Stimulated activated effector memory CD8-positive, alpha-beta T cell treated with anti-CD3 and anti-CD28 coated beads, Interleukin-12 subunit alpha, Interleukin-12 subunit beta, amount 100 ng/mL, for 72 hours (primary cell): ENCODE measurements around the gene VEGFB.

Experiments used
- ATAC-seq: fragments of 150-1000 bp; cut with Tn5 transposase; 2 replicates; pipeline ENCODE4 v1.10.0; 2021
- DNase-seq, 2 donors: peaks; one replicate each; pipeline ENCODE4 v3.0.0; 2021 to 2022; ENCODE audit warnings: low spot score in 2 of 2
- H3K27ac Mint-ChIP-seq: one replicate; pipeline ENCODE4 v1.8.0; 2022; ENCODE audit warnings: mild to moderate bottlenecking, mixed read lengths
- H3K36me3 Mint-ChIP-seq: one replicate; pipeline ENCODE4 v1.8.0; 2022; ENCODE audit warnings: mild to moderate bottlenecking, mixed read lengths
- H3K4me1 Mint-ChIP-seq: one replicate; pipeline ENCODE4 v1.8.0; 2022; ENCODE audit warnings: mixed read lengths
- H3K4me3 Mint-ChIP-seq: one replicate; pipeline ENCODE4 v1.8.0; 2022; ENCODE audit warnings: mild to moderate bottlenecking, mixed read lengths
- H3K9me3 Mint-ChIP-seq: one replicate; pipeline ENCODE4 v1.8.0; 2022; ENCODE audit warnings: mixed read lengths

Gene VEGFB

DNA sequence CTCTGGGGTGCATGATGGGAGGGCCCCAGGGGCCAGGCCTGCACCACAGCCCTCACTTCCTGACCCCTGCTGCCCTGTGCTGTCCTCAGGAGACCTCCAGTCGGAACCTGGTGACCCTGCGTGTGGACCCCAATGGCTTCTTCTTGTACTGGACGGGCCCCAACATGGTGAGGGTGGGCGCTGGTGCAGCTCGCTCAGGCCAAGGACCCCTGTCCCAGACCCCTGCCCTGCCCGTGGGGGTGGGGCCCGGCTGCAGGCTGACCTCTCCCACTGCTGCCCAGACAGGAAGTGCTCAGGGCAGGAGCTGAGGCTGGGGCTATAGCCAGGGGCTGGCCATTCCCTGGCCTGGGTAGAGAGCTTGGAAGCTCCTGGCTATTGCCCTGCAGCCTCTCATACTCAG is 19.9 kb downstream of the VEGFB start:
- Mint-ChIP-seq H3K9me3 (no peaks in the 10 kb centered on the region), H3K27ac (peak overlapping the region; percentile 70), H3K4me3 (no peak overlapping the region), H3K36me3 (peaks cover 29% of the 10 kb centered on the region), H3K4me1 (peaks cover 24% of the 10 kb centered on the region)
- DNase-seq: no peak
- no peak for ATAC-seq

DNA sequence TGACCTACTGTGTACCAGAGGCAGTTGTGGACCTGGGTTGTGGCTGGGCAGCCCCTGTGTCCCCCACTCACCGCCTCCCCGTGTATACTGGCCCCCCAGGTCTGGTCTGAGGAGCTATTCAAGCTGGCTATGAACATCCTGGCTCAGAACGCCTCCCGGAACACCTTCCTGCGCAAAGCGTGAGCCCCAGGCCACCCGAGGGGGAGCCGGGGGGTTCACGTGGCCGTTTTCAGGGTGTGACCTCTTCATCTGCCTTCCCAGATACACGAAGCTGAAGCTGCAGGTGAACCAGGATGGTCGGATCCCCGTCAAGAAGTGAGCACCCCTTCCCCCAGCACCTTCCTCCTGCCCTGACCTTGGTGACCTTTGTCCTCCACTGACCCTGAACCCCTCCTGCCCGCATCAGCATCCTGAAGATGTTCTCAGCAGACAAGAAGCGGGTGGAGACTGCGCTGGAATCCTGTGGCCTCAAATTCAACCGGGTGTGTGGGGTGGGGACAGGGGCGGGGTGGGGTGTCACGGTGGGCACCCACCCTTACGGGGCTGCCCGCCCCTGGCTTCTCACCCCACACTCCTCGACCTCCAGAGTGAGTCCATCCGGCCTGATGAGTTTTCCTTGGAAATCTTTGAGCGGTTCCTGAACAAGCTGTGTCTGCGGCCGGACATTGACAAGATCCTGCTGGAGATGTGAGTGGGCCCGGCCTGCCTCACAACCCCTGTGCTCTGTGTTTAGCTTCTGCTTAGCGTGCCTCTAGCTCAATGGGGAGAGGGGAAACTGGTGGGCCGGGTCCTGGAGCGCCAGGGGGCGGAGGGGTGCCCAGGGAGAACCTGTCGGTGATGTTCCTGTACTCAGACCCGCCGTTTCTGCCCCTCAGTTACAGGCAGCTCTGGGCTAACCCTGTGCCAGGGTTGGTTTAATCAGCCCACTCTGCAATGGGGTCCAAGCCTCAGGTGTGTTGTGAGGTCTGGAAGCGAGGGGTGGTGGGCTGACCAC is 21.0 kb downstream of the VEGFB start:
- no peak for ATAC-seq
- peaks cover 40% of the 10 kb centered on the region for H3K36me3 Mint-ChIP-seq

DNA sequence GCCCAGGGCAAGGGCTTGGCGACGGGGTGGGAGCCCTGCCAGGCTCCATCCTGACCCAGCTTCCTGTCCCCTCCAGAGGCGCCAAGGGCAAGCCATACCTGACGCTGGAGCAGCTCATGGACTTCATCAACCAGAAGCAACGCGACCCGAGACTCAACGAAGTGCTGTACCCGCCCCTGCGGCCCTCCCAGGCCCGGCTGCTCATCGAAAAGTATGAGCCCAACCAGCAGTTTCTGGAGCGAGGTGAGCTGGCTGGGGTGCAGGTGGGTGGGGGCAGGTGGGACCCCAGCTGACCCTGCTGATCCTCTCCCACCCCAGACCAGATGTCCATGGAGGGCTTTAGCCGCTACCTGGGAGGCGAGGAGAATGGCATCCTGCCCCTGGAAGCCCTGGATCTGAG is 21.9 kb downstream of the VEGFB start:
- Mint-ChIP-seq H3K4me3 (no peak overlapping the region), H3K9me3 (no peaks in the 10 kb centered on the region), H3K27ac (no peak overlapping the region), H3K36me3 (peaks cover 47% of the 10 kb centered on the region), H3K4me1 (peaks cover 30% of the 10 kb centered on the region)
- DNase-seq (no peak), ATAC-seq (no peak)

More for the DNA sequence above, 21.0 kb downstream of the VEGFB start:
- Mint-ChIP-seq H3K4me1 (peaks cover 34% of the 10 kb centered on the region), H3K4me3 (no peak overlapping the region), H3K9me3 (no peaks in the 10 kb centered on the region), H3K27ac (no peak overlapping the region)
- no peak for DNase-seq

DNA sequence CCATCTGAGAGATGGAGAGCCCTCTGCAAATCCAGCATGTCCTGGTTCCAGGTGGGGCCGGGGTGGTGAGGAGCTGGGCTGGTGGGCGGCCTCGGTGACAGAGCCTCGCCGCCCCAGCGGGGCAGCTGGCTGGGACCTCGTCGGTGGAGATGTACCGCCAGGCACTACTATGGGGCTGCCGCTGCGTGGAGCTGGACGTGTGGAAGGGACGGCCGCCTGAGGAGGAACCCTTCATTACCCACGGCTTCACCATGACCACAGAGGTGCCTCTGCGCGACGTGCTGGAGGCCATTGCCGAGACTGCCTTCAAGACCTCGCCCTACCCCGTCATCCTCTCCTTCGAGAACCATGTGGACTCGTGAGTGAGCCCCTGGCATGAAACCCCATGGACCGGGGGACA is 24.0 kb downstream of the VEGFB start:
- H3K4me3 Mint-ChIP-seq: no peak overlapping the region
- H3K9me3 Mint-ChIP-seq: no peaks in the 10 kb centered on the region
- H3K36me3 Mint-ChIP-seq: peaks cover 55% of the 10 kb centered on the region
- H3K4me1 Mint-ChIP-seq: peaks cover 28% of the 10 kb centered on the region
- ATAC-seq: no peak
- H3K27ac Mint-ChIP-seq: no peak overlapping the region
- no peak for DNase-seq

DNA sequence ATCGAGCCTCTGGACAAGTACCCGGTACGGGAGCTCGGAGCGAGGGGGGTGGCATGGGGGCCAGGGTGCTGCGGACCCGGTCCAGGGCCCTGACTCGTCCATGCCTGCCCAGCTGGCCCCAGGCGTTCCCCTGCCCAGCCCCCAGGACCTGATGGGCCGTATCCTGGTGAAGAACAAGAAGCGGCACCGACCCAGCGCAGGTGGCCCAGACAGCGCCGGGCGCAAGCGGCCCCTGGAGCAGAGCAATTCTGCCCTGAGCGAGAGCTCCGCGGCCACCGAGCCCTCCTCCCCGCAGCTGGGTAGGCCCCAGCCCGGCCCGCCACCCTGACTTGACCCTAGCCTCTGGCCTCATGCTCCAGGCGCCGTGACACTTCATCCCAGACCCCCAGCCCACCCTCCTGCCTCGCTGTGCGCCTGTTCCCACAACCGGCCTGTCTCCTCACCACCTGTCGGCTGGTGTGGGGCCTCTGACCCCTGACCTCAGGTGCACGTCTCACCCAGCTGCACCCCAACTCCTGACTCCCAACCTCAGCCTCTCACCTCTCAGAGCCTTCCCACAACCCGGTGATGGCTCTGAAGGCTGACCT is 24.7 kb downstream of the VEGFB start:
- H3K9me3 Mint-ChIP-seq: no peaks in the 10 kb centered on the region
- no peak for DNase-seq
- H3K36me3 Mint-ChIP-seq: peaks cover 55% of the 10 kb centered on the region
- peaks cover 23% of the 10 kb centered on the region for H3K4me1 Mint-ChIP-seq
- no peak for ATAC-seq
- peak overlapping the region; percentile 90 for H3K27ac Mint-ChIP-seq
- H3K4me3 Mint-ChIP-seq: no peak overlapping the region

DNA sequence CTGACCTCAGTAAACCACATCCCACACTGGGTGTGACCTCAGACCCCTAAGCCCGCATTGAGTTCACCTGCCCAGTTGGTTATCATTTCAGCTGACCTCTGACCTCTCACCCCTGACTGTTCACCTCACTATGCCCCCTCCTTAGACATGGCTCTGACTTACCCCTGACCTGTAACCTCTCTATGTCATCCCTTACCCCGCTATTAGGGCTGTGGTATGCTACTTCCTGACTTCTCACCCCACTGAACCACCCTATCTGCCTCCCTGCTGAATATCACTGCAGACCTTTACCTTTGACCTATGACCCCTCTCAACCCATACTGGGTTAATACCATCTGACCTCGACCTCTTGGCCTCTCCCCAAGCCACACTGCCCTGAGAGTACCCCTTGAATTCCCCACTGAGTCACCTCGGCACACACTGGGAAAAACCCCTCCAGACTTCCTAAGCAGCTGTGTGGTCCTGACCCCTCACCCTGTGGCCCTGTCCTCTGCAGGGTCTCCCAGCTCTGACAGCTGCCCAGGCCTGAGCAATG is 25.2 kb downstream of the VEGFB start:
- DNase-seq (no peak), ATAC-seq (peak; percentile 49)
- H3K36me3 Mint-ChIP-seq: peaks cover 55% of the 10 kb centered on the region
- H3K4me3 Mint-ChIP-seq: peak overlapping the region; percentile 31
- peak overlapping the region; percentile 90 for H3K27ac Mint-ChIP-seq
- no peaks in the 10 kb centered on the region for H3K9me3 Mint-ChIP-seq
- peaks cover 22% of the 10 kb centered on the region for H3K4me1 Mint-ChIP-seq

DNA sequence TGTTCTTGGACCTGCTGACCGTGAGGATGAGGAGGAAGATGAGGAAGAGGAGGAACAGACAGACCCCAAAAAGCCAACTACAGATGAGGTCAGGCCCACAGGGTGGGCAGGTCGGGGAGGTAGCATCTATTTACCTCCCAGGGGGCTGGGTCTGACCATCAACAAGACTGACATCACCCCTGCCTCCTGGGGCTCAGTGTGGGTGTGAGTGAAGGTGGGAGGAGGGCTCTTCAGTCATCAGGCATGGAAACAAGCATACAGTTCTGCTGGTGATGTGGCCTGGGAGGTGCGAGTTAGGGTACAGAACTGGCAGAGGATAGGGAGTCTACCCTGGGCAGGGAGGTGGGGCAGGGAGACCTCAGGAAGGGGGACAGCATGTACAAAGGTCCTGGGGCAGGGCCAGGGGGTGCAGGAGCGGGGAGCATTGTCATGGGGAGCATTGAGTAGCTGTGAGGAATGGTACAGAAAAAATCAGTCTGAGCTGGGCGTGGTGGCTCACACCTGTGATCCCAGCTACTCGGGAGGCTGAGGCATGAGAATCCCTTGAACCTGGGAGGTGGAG is 25.8 kb downstream of the VEGFB start:
- Mint-ChIP-seq H3K9me3 (no peaks in the 10 kb centered on the region), H3K27ac (peak overlapping the region; percentile 90), H3K4me3 (peak overlapping the region; percentile 31), H3K4me1 (peaks cover 22% of the 10 kb centered on the region), H3K36me3 (peaks cover 55% of the 10 kb centered on the region)
- ATAC-seq (peak; percentile 56), DNase-seq (no peak)

DNA sequence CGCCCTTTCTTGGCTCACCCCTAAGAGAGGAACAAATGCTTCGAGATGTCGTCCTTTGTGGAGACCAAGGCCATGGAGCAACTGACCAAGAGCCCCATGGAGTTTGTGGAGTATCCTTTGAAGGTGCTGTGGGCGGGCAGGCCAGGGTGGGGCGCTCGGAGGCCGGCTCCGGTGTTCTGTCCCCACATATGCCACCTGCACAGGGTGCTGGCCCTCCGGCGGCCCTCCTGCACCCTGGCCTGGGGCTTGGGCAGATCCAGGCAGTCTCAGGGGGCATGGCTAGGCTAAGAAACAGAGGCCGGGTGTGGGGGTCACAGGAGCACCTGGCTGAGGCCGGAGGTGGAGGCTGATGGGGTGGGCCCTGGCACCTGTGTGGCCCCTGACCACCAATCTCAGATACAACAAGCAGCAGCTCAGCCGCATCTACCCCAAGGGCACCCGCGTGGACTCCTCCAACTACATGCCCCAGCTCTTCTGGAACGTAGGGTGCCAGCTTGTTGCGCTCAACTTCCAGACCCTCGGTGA is 27.2 kb downstream of the VEGFB start:
- ATAC-seq: no peak
- Mint-ChIP-seq H3K36me3 (peaks cover 47% of the 10 kb centered on the region), H3K9me3 (no peaks in the 10 kb centered on the region), H3K4me3 (no peak overlapping the region), H3K4me1 (peaks cover 22% of the 10 kb centered on the region), H3K27ac (no peak overlapping the region)
- no peak for DNase-seq

DNA sequence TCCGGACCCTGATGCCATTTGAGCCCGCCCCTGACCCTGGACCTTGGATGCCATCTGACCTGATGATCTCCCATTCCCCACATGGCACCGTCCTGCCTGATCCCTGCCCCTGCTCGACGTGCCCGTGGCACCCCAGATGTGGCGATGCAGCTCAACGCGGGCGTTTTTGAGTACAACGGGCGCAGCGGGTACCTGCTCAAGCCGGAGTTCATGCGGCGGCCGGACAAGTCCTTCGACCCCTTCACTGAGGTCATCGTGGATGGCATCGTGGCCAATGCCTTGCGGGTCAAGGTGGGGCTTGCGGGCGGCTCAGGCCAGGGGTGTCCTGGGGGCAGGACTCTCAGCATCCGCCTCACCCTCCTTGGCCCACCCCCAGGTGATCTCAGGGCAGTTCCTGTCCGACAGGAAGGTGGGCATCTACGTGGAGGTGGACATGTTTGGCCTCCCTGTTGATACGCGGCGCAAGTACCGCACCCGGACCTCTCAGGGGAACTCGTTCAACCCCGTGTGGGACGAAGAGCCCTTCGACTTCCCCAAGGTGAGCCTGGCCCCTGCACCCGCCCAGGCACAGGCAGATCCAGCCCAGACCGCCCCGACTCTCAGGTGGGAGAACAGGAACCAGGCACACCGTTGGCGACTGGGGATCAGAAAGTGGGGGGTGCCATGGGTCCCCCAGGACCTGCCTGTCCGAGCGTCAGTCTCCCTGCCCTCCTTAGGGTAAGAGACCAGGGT is 28.1 kb downstream of the VEGFB start:
- no peak for DNase-seq
- Mint-ChIP-seq H3K4me3 (no peak overlapping the region), H3K27ac (peak overlapping the region; percentile 23), H3K9me3 (no peaks in the 10 kb centered on the region), H3K36me3 (peaks cover 45% of the 10 kb centered on the region), H3K4me1 (peaks cover 23% of the 10 kb centered on the region)
- ATAC-seq: no peak

DNA sequence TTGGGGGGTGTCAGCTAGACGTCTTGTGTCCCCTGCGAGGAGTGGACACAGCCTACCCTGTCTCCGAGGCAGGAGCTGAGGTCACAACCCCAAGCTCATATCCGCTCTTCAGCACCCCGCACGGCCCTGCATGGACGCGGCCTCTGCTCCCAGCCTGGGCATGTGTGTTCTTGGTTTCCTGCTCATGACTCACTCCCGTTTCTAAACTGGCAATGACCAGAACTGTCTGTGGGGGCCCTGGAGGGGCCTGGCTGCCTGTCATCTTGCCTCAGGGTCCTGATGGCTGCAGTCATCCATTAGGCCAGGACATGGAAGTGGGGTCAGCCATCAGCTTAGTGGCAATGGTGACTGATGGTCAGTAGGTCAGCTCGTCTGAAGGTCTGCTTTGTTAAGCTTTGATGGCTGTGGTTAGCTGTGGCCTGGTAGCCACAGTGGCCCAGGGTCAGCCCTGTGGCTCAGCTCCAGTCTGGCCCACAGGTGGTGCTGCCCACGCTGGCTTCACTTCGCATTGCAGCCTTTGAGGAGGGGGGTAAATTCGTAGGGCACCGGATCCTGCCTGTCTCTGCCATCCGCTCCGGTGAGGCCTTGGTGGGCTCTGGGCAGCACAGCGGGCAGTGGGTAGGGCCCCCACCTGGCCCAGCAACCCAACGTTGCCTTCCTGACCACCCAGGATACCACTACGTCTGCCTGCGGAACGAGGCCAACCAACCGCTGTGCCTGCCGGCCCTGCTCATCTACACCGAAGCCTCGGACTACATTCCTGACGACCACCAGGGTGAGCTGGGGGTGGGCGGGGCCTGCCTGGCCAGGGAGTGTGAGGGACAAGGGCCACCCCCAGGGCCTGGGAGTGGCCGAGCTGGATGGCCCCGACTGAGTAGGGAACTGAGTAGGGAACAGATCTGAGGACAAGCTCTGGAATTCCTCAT is 28.9 kb downstream of the VEGFB start:
- Mint-ChIP-seq H3K27ac (peak overlapping the region; percentile 23), H3K4me1 (peaks cover 31% of the 10 kb centered on the region), H3K4me3 (no peak overlapping the region), H3K36me3 (peaks cover 45% of the 10 kb centered on the region), H3K9me3 (no peaks in the 10 kb centered on the region)
- ATAC-seq: no peak
- no peak for DNase-seq

DNA sequence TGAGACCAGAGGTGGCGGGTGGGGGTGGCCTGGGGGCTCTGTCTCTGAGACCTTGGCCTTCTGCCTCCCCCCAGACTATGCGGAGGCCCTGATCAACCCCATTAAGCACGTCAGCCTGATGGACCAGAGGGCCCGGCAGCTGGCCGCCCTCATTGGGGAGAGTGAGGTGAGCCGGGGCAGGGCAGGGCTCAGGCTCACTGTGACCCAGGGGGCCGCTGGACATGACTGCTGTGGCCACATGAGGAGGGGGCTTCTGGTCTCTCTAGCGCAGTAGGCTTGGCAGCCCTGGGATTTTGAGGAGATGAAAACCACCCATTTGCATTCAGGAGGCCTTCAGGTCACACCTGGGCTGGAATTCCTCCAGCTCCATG is 29.5 kb downstream of the VEGFB start:
- no peak for ATAC-seq
- Mint-ChIP-seq H3K4me3 (no peak overlapping the region), H3K27ac (peak overlapping the region; percentile 60), H3K9me3 (no peaks in the 10 kb centered on the region), H3K4me1 (peaks cover 38% of the 10 kb centered on the region), H3K36me3 (peaks cover 51% of the 10 kb centered on the region)
- DNase-seq: no peak

DNA sequence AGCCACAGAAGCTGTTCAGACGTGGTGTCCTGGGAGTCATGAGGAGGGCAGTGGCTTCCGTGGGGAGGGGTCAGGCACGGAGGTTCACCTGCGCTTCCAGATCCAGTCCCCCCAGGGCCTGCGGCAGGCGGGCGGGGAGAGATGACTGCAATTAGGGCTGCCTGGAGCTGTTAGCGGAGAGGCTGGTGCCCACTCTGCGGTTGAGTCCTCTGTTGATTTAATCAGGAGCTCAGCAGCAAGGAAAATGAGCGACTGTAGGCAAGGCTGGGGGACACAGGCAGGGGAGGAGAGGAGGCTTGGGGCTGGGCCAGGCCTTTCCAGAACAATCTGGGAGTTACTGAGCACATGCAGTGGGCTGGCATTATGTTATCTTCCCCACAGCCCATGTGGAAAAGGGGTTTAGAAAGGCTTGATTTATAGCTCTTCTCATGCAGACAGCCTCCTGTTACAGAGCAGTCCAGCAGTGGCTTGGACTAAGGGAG is 30.0 kb downstream of the VEGFB start:
- Mint-ChIP-seq H3K9me3 (no peaks in the 10 kb centered on the region), H3K4me3 (no peak overlapping the region), H3K27ac (peak overlapping the region; percentile 60), H3K36me3 (peaks cover 51% of the 10 kb centered on the region), H3K4me1 (peaks cover 38% of the 10 kb centered on the region)
- DNase-seq (no peak), ATAC-seq (no peak)

DNA sequence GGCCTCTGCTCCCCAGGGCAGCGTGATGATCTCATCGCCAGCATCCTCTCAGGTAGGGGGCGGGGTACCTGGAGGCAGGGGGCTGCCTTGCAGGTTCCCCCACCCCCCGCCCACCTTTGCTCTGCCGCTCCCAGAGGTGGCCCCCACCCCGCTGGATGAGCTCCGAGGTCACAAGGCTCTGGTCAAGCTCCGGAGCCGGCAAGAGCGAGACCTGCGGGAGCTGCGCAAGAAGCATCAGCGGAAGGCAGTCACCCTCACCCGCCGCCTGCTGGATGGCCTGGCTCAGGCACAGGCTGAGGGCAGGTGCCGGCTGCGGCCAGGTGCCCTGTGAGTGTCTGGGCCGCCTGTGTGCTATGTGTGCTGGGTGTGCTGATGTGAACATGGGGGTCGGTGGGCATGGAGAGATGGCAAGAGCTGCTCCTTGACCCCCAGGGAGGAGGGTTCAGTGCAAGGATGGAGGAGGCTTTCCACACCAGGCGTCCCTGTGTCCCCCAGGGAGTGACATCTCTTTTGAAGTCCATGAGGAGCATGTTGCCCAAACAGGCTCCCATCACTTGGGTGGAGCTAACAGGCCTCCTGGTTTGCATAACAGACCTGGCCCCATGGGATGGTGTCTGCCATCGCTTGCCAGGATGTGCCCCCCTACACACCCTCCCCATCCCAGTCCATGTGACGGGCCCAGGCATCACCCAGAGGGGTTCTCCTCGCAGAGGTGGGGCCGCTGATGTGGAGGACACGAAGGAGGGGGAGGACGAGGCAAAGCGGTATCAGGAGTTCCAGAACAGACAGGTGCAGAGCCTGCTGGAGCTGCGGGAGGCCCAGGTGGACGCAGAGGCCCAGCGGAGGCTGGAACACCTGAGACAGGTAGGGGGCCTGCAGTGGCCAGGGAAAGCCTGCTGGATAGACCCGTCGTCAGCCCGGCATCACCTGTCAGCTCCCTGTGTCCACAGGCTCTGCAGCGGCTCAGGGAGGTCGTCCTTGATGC is 31.1 kb downstream of the VEGFB start:
- Mint-ChIP-seq H3K9me3 (no peaks in the 10 kb centered on the region), H3K4me1 (peaks cover 32% of the 10 kb centered on the region), H3K27ac (no peak overlapping the region), H3K36me3 (peaks cover 51% of the 10 kb centered on the region), H3K4me3 (no peak overlapping the region)
- ATAC-seq (no peak), DNase-seq (no peak)
